ENCODE results near the gene PAPLN.

The PAPLN gene

GRCh38 chr14:73245480-73246325 is 8.4 kb downstream of the PAPLN start:
- DNase-seq (ENCODE audit: low read depth, low spot score), result no peak

GRCh38 chr14:73246387-73247150 is 9.3 kb downstream of the PAPLN start:
- DNase-seq (ENCODE audit: low read depth, low spot score), result no peak

- no peak for DNase-seq (ENCODE audit: low read depth, low spot score)
Observed at GRCh38 chr14:73248108-73248868, 11.0 kb downstream of the PAPLN start.

GRCh38 chr14:73249108-73249507 is 11.8 kb downstream of the PAPLN start:
- DNase-seq (ENCODE audit: low read depth, low spot score), result no peak

GRCh38 chr14:73249564-73250316 is 12.4 kb downstream of the PAPLN start:
- DNase-seq (ENCODE audit: low read depth, low spot score), result no peak

- no peak for DNase-seq (ENCODE audit: low read depth, low spot score)
Observed at GRCh38 chr14:73250317-73250713, 13.0 kb downstream of the PAPLN start.

GRCh38 chr14:73250781-73251500 is 13.6 kb downstream of the PAPLN start:
- DNase-seq (ENCODE audit: low read depth, low spot score), result no peak

- no peak for DNase-seq (ENCODE audit: low read depth, low spot score)
Observed at GRCh38 chr14:73251516-73252215, 14.4 kb downstream of the PAPLN start.

GRCh38 chr14:73252491-73253322 is 15.4 kb downstream of the PAPLN start:
- no peak for DNase-seq (ENCODE audit: low read depth, low spot score)

- no peak for DNase-seq (ENCODE audit: low read depth, low spot score)
Observed at GRCh38 chr14:73253323-73253610, 16.0 kb downstream of the PAPLN start.

- DNase-seq (ENCODE audit: low read depth, low spot score), result no peak
Observed at GRCh38 chr14:73253721-73254120, 16.4 kb downstream of the PAPLN start.

- no peak for DNase-seq (ENCODE audit: low read depth, low spot score)
Observed at GRCh38 chr14:73254247-73255004, 17.1 kb downstream of the PAPLN start.

- DNase-seq (ENCODE audit: low read depth, low spot score), result no peak
Observed at GRCh38 chr14:73255005-73255400, 17.7 kb downstream of the PAPLN start.

- no peak for DNase-seq (ENCODE audit: low read depth, low spot score)
Observed at GRCh38 chr14:73255693-73256225, 18.5 kb downstream of the PAPLN start.

GRCh38 chr14:73258076-73258475 is 20.8 kb downstream of the PAPLN start:
- no peak for DNase-seq (ENCODE audit: low read depth, low spot score)

- DNase-seq (ENCODE audit: low read depth, low spot score), result no peak
Observed at GRCh38 chr14:73258845-73259611, 21.7 kb downstream of the PAPLN start.

GRCh38 chr14:73259837-73260236 is 22.5 kb downstream of the PAPLN start:
- no peak for DNase-seq (ENCODE audit: low read depth, low spot score)

- DNase-seq (ENCODE audit: low read depth, low spot score), result no peak
Observed at GRCh38 chr14:73260574-73260973, 23.3 kb downstream of the PAPLN start.

Data from iPS DF 19.7 (cell line).